Measurements from ENCODE around the gene ATF7IP2. TPM values are rescaled to one million over a fixed set of nuclear protein-coding genes. Genes with fewer than 3 reads are reported as not detected.

The ATF7IP2 gene
- total and polyA plus RNA-seq, 2 donors (not counting 3 experiments of a cell fraction or from before 2014, with no cell fraction given): 9.7 to 14.6 TPM

- intact Hi-C loops (cut with micrococcal nuclease): loop anchor here (10.0 kb wide), 1 partner anchor 561 kb away; the partner anchor contains the start of genes CLEC16A and DEXI
- no TSS peak for BruUV-seq (replicated peaks)
- FAIRE-seq (no peak), DNase-seq (ENCODE audit: low read depth, low spot score) (no peak)
- H4K20me1 ChIP-seq (replicated peaks; ENCODE audit: control insufficient read depth, extremely low read depth, insufficient read depth, low read length): no peaks in the 10 kb centered on the region
- H3K27me3 ChIP-seq (ENCODE audit: control insufficient read depth in 2 of 2, insufficient read depth in 2 of 2, low read length in 2 of 2): no peaks in the 10 kb centered on the region
- peaks cover 4% of the 10 kb centered on the region for H3K79me2 ChIP-seq (ENCODE audit: control insufficient read depth, insufficient read depth, low read length)
- no peaks in the 10 kb centered on the region for H3K36me3 ChIP-seq (ENCODE audit: control insufficient read depth in 2 of 2, extremely low read depth in 1 of 2, insufficient read depth in 2 of 2, low read length in 2 of 2)
- ChIA-PET CTCF (no interaction called here), POLR2A (no interaction called here)
- no peak overlapping the region for H2AFZ ChIP-seq (ENCODE audit: low read depth, low read length)
- H3K9me3 ChIP-seq (replicated peaks; ENCODE audit: control insufficient read depth, insufficient read depth, low read length): no peaks in the 10 kb centered on the region
- H3K27ac ChIP-seq (ENCODE audit: insufficient read depth, low read depth, low read length): no peak overlapping the region
- H3K4me2 ChIP-seq (ENCODE audit: insufficient read depth, low read length): no peak overlapping the region
- peaks cover 8% of the 10 kb centered on the region for H3K4me1 ChIP-seq (ENCODE audit: control insufficient read depth, extremely low read depth, insufficient read depth, low read length)
- dilution Hi-C loops (cut with MboI; ENCODE audit: extremely low pct_ligation_motif_present, low sequenced_read_pairs): no loop called here
- H3K9ac ChIP-seq (replicated peaks; ENCODE audit: extremely low read depth, insufficient read depth, low read length): no peak overlapping the region
- TF ChIP-seq MAX (IDR thresholded peaks at IDR 0.05; ENCODE audit: insufficient read depth, insufficient read length) (no peak), JUN (IDR thresholded peaks at IDR 0.05; ENCODE audit: borderline replicate concordance, insufficient read depth, insufficient read length, low read depth) (no peak), POLR2AphosphoS5 (IDR thresholded peaks at IDR 0.05; ENCODE audit: insufficient read depth, low read depth, low read length) (no peak), MYC (IDR thresholded peaks at IDR 0.05; ENCODE audit: low read depth, low read length) (no peak), CTCF (IDR thresholded peaks at IDR 0.05; ENCODE audit: extremely low read depth in 1 of 2, insufficient read depth in 1 of 2, low read depth in 1 of 2, low read length in 2 of 2) (no peak), EZH2 (IDR thresholded peaks at IDR 0.05; ENCODE audit: borderline replicate concordance, low read depth, low read length, severe bottlenecking) (no peak), FOS (IDR thresholded peaks at IDR 0.05; ENCODE audit: borderline replicate concordance, insufficient read depth, low read length) (no peak), POLR2A (IDR thresholded peaks at IDR 0.05; ENCODE audit: low read depth, low read length) (no peak), GATA2 (IDR thresholded peaks at IDR 0.05; ENCODE audit: insufficient read depth, insufficient read length, low read depth, low read length) (no peak)
- no peak overlapping the region for H3K4me3 ChIP-seq (replicated peaks in 1 of 3; ENCODE audit: insufficient read depth in 1 of 3, low read depth in 1 of 3, low read length in 3 of 3)
- H3K9me1 ChIP-seq (replicated peaks; ENCODE audit: control insufficient read depth, extremely low read depth, insufficient read depth, low read length): no peaks in the 10 kb centered on the region
Measured at GRCh38 chr16:10383626-10384025, 2.2 kb upstream of the ATF7IP2 start.
